Vagina (tissue), 2 donors: ENCODE measurements around the gene MMP12. TPM values are rescaled to one million over a fixed set of nuclear protein-coding genes. Genes with fewer than 3 reads are reported as not detected.

Experiments
- DNase-seq, 2 donors: peaks; one replicate each; pipeline ENCODE4 v3.0.0-alpha.2; 2017; ENCODE audit errors: extremely low spot score in 2 of 2
- H3K27ac ChIP-seq: fragments of 200-600 bp; sonication (generic); one replicate; pipeline ENCODE4 v1.5.1; 2019
- H3K27me3 ChIP-seq: fragments of 200-600 bp; sonication (generic); one replicate; pipeline ENCODE4 v1.5.1; 2019
- H3K36me3 ChIP-seq, 2 donors: fragments of 200-600 bp; sonication (generic); one replicate each; pipeline ENCODE4 v1.5.1; 2017 to 2019
- H3K4me1 ChIP-seq: fragments of 200-600 bp; sonication (generic); one replicate; pipeline ENCODE4 v1.5.1; 2019
- H3K4me3 ChIP-seq, 2 donors: fragments of 200-600 bp; sonication (generic); 1 replicate in 1 of 2; 2 replicates in 1 of 2; pipeline ENCODE4 v1.5.1; 2016 to 2019
- H3K9me3 ChIP-seq: fragments of 200-600 bp; sonication (generic); one replicate; pipeline ENCODE4 v1.5.1; 2019
- CTCF ChIP-seq, 3 experiments: fragments of 450-650 bp in 2 of 3; fragments of 200-600 bp in 1 of 3; sonication (generic) in 1 of 3; IDR thresholded peaks; one replicate each; pipeline ENCODE4 v1.5.1; 2017 to 2019; ENCODE audit warnings: antibody characterized with exemption in 3 of 3, mild to moderate bottlenecking in 2 of 3, moderate library complexity in 2 of 3
- POLR2A ChIP-seq, 2 donors: fragments of 450-650 bp; IDR thresholded peaks; one replicate each; pipeline ENCODE4 v1.6.1; 2017; ENCODE audit warnings: antibody characterized with exemption in 2 of 2, mild to moderate bottlenecking in 2 of 2, moderate library complexity in 2 of 2
- POLR2AphosphoS5 ChIP-seq, 2 donors: sonication (generic); formaldehyde crosslinking; IDR thresholded peaks; one replicate each; pipeline ENCODE4 v1.9.0; 2017; ENCODE audit warnings: antibody characterized with exemption in 2 of 2, mild to moderate bottlenecking in 2 of 2, low read depth in 1 of 2; ENCODE audit not compliant: insufficient read depth in 1 of 2
- intact Hi-C: fragments of 100-400 bp; cut with DNase I; formaldehyde crosslinking; loops from one replicate; pipeline ENCODE4 v1.15.1; 2023
- total RNA-seq: library from RNA; depleted of rRNA; stranded (reverse); fragments of >200 nt; gene quantifications from one replicate; pipeline ENCODE4 v1.2.3, GENCODE V29; 2016

Gene MMP12
- total RNA-seq, 1 donor from 2014 or later = not detected

- TF ChIP-seq POLR2A (IDR thresholded peaks at IDR 0.05) (no peak), POLR2AphosphoS5 (IDR thresholded peaks at IDR 0.05; ENCODE audit: insufficient read depth in 1 of 2, low read depth in 1 of 2) (no peak), CTCF (IDR thresholded peaks at IDR 0.05) (no peak)
- no peak for DNase-seq
- no peaks in the 10 kb centered on the region for H3K4me1 ChIP-seq
- H3K4me3 ChIP-seq = no peak overlapping the region
- H3K27ac ChIP-seq = no peak overlapping the region
- no peaks in the 10 kb centered on the region for H3K27me3 ChIP-seq
- no peaks in the 10 kb centered on the region for H3K9me3 ChIP-seq
- intact Hi-C loops = no loop called here
- H3K36me3 ChIP-seq = no peaks in the 10 kb centered on the region
Measured at GRCh38 chr11:102842930-102843329, 31.9 kb downstream of the MMP12 start.

GRCh38 chr11:102840018-102840417, 34.8 kb downstream of the MMP12 start:
- intact Hi-C loops = no loop called here
- Histone ChIP-seq H3K4me3 (no peak overlapping the region), H3K4me1 (no peaks in the 10 kb centered on the region), H3K27ac (no peak overlapping the region), H3K36me3 (no peaks in the 10 kb centered on the region), H3K9me3 (no peaks in the 10 kb centered on the region), H3K27me3 (no peaks in the 10 kb centered on the region)
- TF ChIP-seq CTCF (IDR thresholded peaks at IDR 0.05) = no peak
- no peak for TF ChIP-seq POLR2A (IDR thresholded peaks at IDR 0.05)
- no peak for TF ChIP-seq POLR2AphosphoS5 (IDR thresholded peaks at IDR 0.05; ENCODE audit: insufficient read depth in 1 of 2, low read depth in 1 of 2)
- DNase-seq = no peak

- no peaks in the 10 kb centered on the region for H3K4me1 ChIP-seq
- no peaks in the 10 kb centered on the region for H3K9me3 ChIP-seq
- no peaks in the 10 kb centered on the region for H3K27me3 ChIP-seq
- no peak overlapping the region for H3K27ac ChIP-seq
- intact Hi-C loops = no loop called here
- H3K36me3 ChIP-seq = no peaks in the 10 kb centered on the region
- TF ChIP-seq POLR2AphosphoS5 (IDR thresholded peaks at IDR 0.05; ENCODE audit: insufficient read depth in 1 of 2, low read depth in 1 of 2) (no peak), CTCF (IDR thresholded peaks at IDR 0.05) (no peak), POLR2A (IDR thresholded peaks at IDR 0.05) (no peak)
- no peak for DNase-seq
- H3K4me3 ChIP-seq = no peak overlapping the region
Measured at GRCh38 chr11:102837646-102838045, 37.1 kb downstream of the MMP12 start.

GRCh38 chr11:102837156-102837555, 37.6 kb downstream of the MMP12 start:
- Histone ChIP-seq H3K4me1 (no peaks in the 10 kb centered on the region), H3K27me3 (no peaks in the 10 kb centered on the region), H3K27ac (no peak overlapping the region), H3K9me3 (no peaks in the 10 kb centered on the region), H3K4me3 (no peak overlapping the region), H3K36me3 (no peaks in the 10 kb centered on the region)
- TF ChIP-seq POLR2A (IDR thresholded peaks at IDR 0.05) (no peak), CTCF (IDR thresholded peaks at IDR 0.05) (no peak), POLR2AphosphoS5 (IDR thresholded peaks at IDR 0.05; ENCODE audit: insufficient read depth in 1 of 2, low read depth in 1 of 2) (no peak)
- DNase-seq = no peak
- intact Hi-C loops = no loop called here

- Histone ChIP-seq H3K27me3 (no peaks in the 10 kb centered on the region), H3K4me3 (no peak overlapping the region), H3K36me3 (no peaks in the 10 kb centered on the region), H3K4me1 (no peaks in the 10 kb centered on the region), H3K9me3 (no peaks in the 10 kb centered on the region), H3K27ac (no peak overlapping the region)
- intact Hi-C loops = no loop called here
- TF ChIP-seq POLR2AphosphoS5 (IDR thresholded peaks at IDR 0.05; ENCODE audit: insufficient read depth in 1 of 2, low read depth in 1 of 2) (no peak), POLR2A (IDR thresholded peaks at IDR 0.05) (no peak), CTCF (IDR thresholded peaks at IDR 0.05) (no peak)
- no peak for DNase-seq
Measured at GRCh38 chr11:102836290-102836875, 38.4 kb downstream of the MMP12 start.
